HepG2 (cell line): ENCODE results near the gene TMEM131L. TPM values are rescaled to one million over a fixed set of nuclear protein-coding genes. Genes with fewer than 3 reads are reported as not detected.

Experiments used
- ATAC-seq: fragments of 200-7000 bp; cut with Tn5 transposase; 3 replicates; pipeline ENCODE4 v1.9.1; 2020; ENCODE audit warnings: mild to moderate bottlenecking, moderate library complexity
- BruUV-seq: library from RNA; stranded (reverse); fragments of 400-500 nt; replicated peaks from 2 replicates; lab custom pipeline; 2021; lab: Mats Ljungman, UMichigan
- CTCF ChIA-PET: fragments of 300-600 bp; formaldehyde crosslinking; extraction: SDS; loops from one replicate; lab custom pipeline; 2021; ENCODE audit warnings: low total read pairs, inconsistent platforms, low intra/inter-chr PET ratio; lab: Yijun Ruan, JAX
- POLR2A ChIA-PET: fragments of 350-600 bp; sonication (Branson Sonifier 250); formaldehyde crosslinking; loops from one replicate; lab custom pipeline; 2020; ENCODE audit warnings: antibody characterized with exemption, inconsistent platforms; lab: Yijun Ruan, JAX
- DNase-seq: peaks from one replicate; pipeline ENCODE4 v3.0.0-alpha.2; 2015; ENCODE audit warnings: low spot score
- FAIRE-seq: peaks from 3 replicates; lab custom pipeline; 2011; peaks lifted over from hg19 to GRCh38; lab: Jason Lieb, UNC
- H2AFZ ChIP-seq: one replicate; pipeline ENCODE4 v1.6.1; 2011; ENCODE audit warnings: low read length, inconsistent platforms
- H3K27ac ChIP-seq: fragments of 300-600 bp; 3 replicates; pipeline ENCODE4 v1.8.0; 2011; ENCODE audit warnings: mixed run types, mild to moderate bottlenecking, mixed read lengths, low read length, inconsistent platforms; ENCODE audit not compliant: insufficient read depth; ENCODE audit errors: extremely low read length
- H3K27me3 ChIP-seq, 2 experiments: fragments of 200-600 bp in 1 of 2; 2 replicates in 1 of 2; 3 replicates in 1 of 2; pipeline versions ENCODE4 v1.6.0 to v1.8.0; 2011; ENCODE audit warnings: low read length in 2 of 2, mild to moderate bottlenecking in 2 of 2, moderate library complexity in 2 of 2, inconsistent platforms in 1 of 2; ENCODE audit not compliant: insufficient read depth in 2 of 2, control insufficient read depth in 1 of 2
- H3K36me3 ChIP-seq, 2 experiments: fragments of 200-600 bp in 1 of 2; replicated peaks in 1 of 2; 2 replicates in 1 of 2; 3 replicates in 1 of 2; pipeline versions ENCODE4 v1.5.1 to v1.8.0; 2011; ENCODE audit warnings: low read length in 2 of 2, inconsistent platforms in 1 of 2; ENCODE audit not compliant: insufficient read depth in 2 of 2, control insufficient read depth in 1 of 2
- H3K4me1 ChIP-seq: 2 replicates; pipeline ENCODE4 v1.5.1; 2012; ENCODE audit warnings: low read length, inconsistent platforms; ENCODE audit not compliant: insufficient read depth
- H3K4me2 ChIP-seq: 2 replicates; pipeline ENCODE4 v1.6.0; 2011; ENCODE audit warnings: low read depth, low read length, inconsistent platforms
- H3K4me3 ChIP-seq, 3 experiments: fragments of 200-600 bp in 1 of 3; sonication (generic), shearing (Covaris generic) in 1 of 3; replicated peaks in 1 of 3; 2 replicates each; pipeline ENCODE4 v1.5.1; 2011 to 2016; ENCODE audit warnings: low read length in 3 of 3, inconsistent platforms in 2 of 3, low read depth in 2 of 3, mild to moderate bottlenecking in 2 of 3, control low read depth in 1 of 3, mixed read lengths in 1 of 3; ENCODE audit not compliant: insufficient read depth in 1 of 3
- H3K79me2 ChIP-seq: one replicate; pipeline ENCODE4 v1.6.1; 2011; ENCODE audit warnings: low read length, inconsistent platforms; ENCODE audit not compliant: insufficient read depth
- H3K9ac ChIP-seq: 2 replicates; pipeline ENCODE4 v1.6.0; 2011; ENCODE audit warnings: mild to moderate bottlenecking, low read depth, low read length, inconsistent platforms; ENCODE audit not compliant: insufficient read depth
- H3K9me3 ChIP-seq: 2 replicates; pipeline ENCODE4 v1.5.1; 2012; ENCODE audit warnings: mild to moderate bottlenecking, low read length
- H4K20me1 ChIP-seq: 2 replicates; pipeline ENCODE4 v1.6.0; 2011; ENCODE audit warnings: inconsistent platforms, mild to moderate bottlenecking, low read length, moderate library complexity; ENCODE audit not compliant: insufficient read depth
- KDM2A ChIP-seq: sonication (generic); formaldehyde crosslinking; IDR thresholded peaks from 2 replicates; pipeline ENCODE4 v1.4.0; 2020; ENCODE audit warnings: low read depth, missing genetic modification reagents, borderline replicate concordance
- NR2F2 ChIP-seq: IDR thresholded peaks from 2 replicates; pipeline ENCODE4 v1.6.1; 2012; ENCODE audit warnings: low read depth, inconsistent platforms, borderline replicate concordance
- PAF1 ChIP-seq: IDR thresholded peaks from 2 replicates; pipeline ENCODE4 v1.6.1; 2016; ENCODE audit warnings: missing genetic modification reagents, missing compliant biosample characterization
- RARA ChIP-seq: IDR thresholded peaks from 2 replicates; pipeline ENCODE4 v1.6.1; 2016; ENCODE audit warnings: missing genetic modification reagents, missing compliant biosample characterization
- SOX13 ChIP-seq, 3 experiments: fragments of 450-650 bp in 1 of 3; sonication (generic) in 1 of 3; formaldehyde crosslinking in 1 of 3; IDR thresholded peaks in 2 of 3; conservative IDR thresholded peaks in 1 of 3; 2 replicates each; pipeline versions ENCODE4 v1.5.0 to v1.6.1; 2016 to 2020; ENCODE audit warnings: antibody characterized with exemption in 1 of 3, mild to moderate bottlenecking in 1 of 3, missing compliant biosample characterization in 1 of 3, missing genetic modification reagents in 1 of 3, moderate library complexity in 1 of 3
- TCF12 ChIP-seq, 2 experiments: fragments of 450-650 bp in 1 of 2; sonication (generic) in 1 of 2; formaldehyde crosslinking in 1 of 2; IDR thresholded peaks; 2 replicates each; pipeline versions ENCODE4 v1.6.1 to v1.8.0; 2017 to 2022; ENCODE audit warnings: antibody characterized with exemption in 1 of 2, mild to moderate bottlenecking in 1 of 2, missing genetic modification reagents in 1 of 2, moderate library complexity in 1 of 2
- ZEB1 ChIP-seq: IDR thresholded peaks from 2 replicates; pipeline ENCODE4 v1.6.1; 2012; ENCODE audit warnings: mild to moderate bottlenecking, low read depth, inconsistent platforms; ENCODE audit not compliant: insufficient replicate concordance
- ZKSCAN5 ChIP-seq: sonication (generic); formaldehyde crosslinking; IDR thresholded peaks from 2 replicates; pipeline ENCODE4 v1.5.1; 2020; ENCODE audit warnings: mild to moderate bottlenecking, missing genetic modification reagents
- ZNF275 ChIP-seq: sonication (generic); formaldehyde crosslinking; IDR thresholded peaks from 2 replicates; pipeline ENCODE4 v1.8.0; 2022; ENCODE audit warnings: missing genetic modification reagents, mild to moderate bottlenecking, inconsistent platforms, borderline replicate concordance
- ZNF367 ChIP-seq: sonication (generic); formaldehyde crosslinking; IDR thresholded peaks from 2 replicates; pipeline ENCODE4 v1.4.0; 2020; ENCODE audit warnings: missing genetic modification reagents, borderline replicate concordance
- ZNF460 ChIP-seq: sonication (generic); formaldehyde crosslinking; IDR thresholded peaks from 2 replicates; pipeline ENCODE4 v1.5.1; 2020; ENCODE audit warnings: missing genetic modification reagents, mild to moderate bottlenecking, borderline replicate concordance
- WGBS: methylation state at CpG from one replicate; pipeline ENCODE4 v1.1.6; 2017; ENCODE audit warnings: low lambda C conversion rate; 5-methylcytosine and 5-hydroxymethylcytosine counted together
- in situ Hi-C: cut with HindIII; loops from 2 replicates; pipeline ENCODE4 v1.10.0; 2017; ENCODE audit warnings: low pct_unique_long_range_greater_than_20kb; ENCODE audit not compliant: extremely low pct_ligation_motif_present
- intact Hi-C: fragments of 100-400 bp; cut with micrococcal nuclease; formaldehyde crosslinking; loops from one replicate; pipeline ENCODE4 v1.10.0; 2022; ENCODE audit not compliant: unreplicated experiment
- polyA plus RNA-seq, 8 experiments: library from polyadenylated mRNA; depleted of rRNA in 3 of 8; stranded (reverse) in 7 of 8; unstranded in 1 of 8; fragments of >200 nt; fragmentation: Illumina TruSeq in 4 of 8; extraction: Trizol in 4 of 8; gene quantifications; 2 replicates each; pipeline versions ENCODE4 v1.2.1 to v1.2.3, GENCODE V29; 2011 to 2016; ENCODE audit warnings: low read depth in 4 of 8, missing spikeins in 1 of 8, mixed read lengths in 1 of 8; ENCODE audit not compliant: insufficient read depth in 1 of 8
- total RNA-seq, 5 experiments: library from RNA; depleted of rRNA; stranded (reverse); fragments of >200 nt; fragmentation: Illumina TruSeq; extraction: Trizol; gene quantifications; 2 replicates each; pipeline ENCODE4 v1.2.3, GENCODE V29; 2016; ENCODE audit warnings: low read depth in 1 of 5

TMEM131L gene
- total and polyA plus RNA-seq, 2 of the 13 experiments (the other 11 are each of a cell fraction or from before 2014, with no cell fraction given) = 2.2 to 4.5 TPM

GRCh38 chr4:153543351-153543750, 77.2 kb downstream of the TMEM131L start:
- CTCF ChIA-PET = no interaction called here
- no peaks in the 10 kb centered on the region for H3K36me3 ChIP-seq
- H2AFZ ChIP-seq = no peak overlapping the region
- no TSS peak for BruUV-seq
- WGBS = 87% methylated on average over 6 of the region's 6 CpGs
- TF ChIP-seq SOX13 (IDR thresholded peaks at IDR 0.05) (no peak), SOX13 (CRISPR knock-in tag; conservative IDR thresholded peaks at IDR 0.05 in 1 of 2, IDR thresholded peaks at IDR 0.05 in 1 of 2) (no peak), ZNF367 (CRISPR knock-in tag) (no peak), PAF1 (CRISPR knock-in tag) (no peak), ZNF275 (CRISPR knock-in tag) (no peak), TCF12 (IDR thresholded peaks at IDR 0.05) (no peak), TCF12 (CRISPR knock-in tag; IDR thresholded peaks at IDR 0.05) (no peak), ZEB1 (no peak), KDM2A (no peak), ZNF460 (CRISPR knock-in tag) (no peak), NR2F2 (no peak), ZKSCAN5 (CRISPR knock-in tag) (no peak), RARA (CRISPR knock-in tag) (no peak)
- H3K27me3 ChIP-seq = no peaks in the 10 kb centered on the region
- no peaks in the 10 kb centered on the region for H3K79me2 ChIP-seq
- intact Hi-C loops (no loop called here), in situ Hi-C loops (no loop called here)
- H3K27ac ChIP-seq = no peak overlapping the region
- no peak overlapping the region for H3K4me2 ChIP-seq
- no peaks in the 10 kb centered on the region for H4K20me1 ChIP-seq
- DNase-seq (no peak), FAIRE-seq (no peak), ATAC-seq (no peak)
- H3K4me3 ChIP-seq = no peak overlapping the region
- H3K9ac ChIP-seq = no peak overlapping the region
- POLR2A ChIA-PET = no interaction called here
- H3K9me3 ChIP-seq = no peaks in the 10 kb centered on the region
- H3K4me1 ChIP-seq = no peaks in the 10 kb centered on the region
